GM23248 (cell line): ENCODE measurements around the gene GCGR. TPM values are rescaled to one million over a fixed set of nuclear protein-coding genes. Genes with fewer than 3 reads are reported as not detected.

Experiments used
- DNase-seq: peaks from one replicate; pipeline ENCODE4 v3.0.0-alpha.2; 2015
- H2AFZ ChIP-seq: fragments of 200-600 bp; sonication (generic); 2 replicates; pipeline ENCODE4 v1.6.1; 2016; ENCODE audit warnings: antibody characterized with exemption
- H3F3A ChIP-seq: fragments of 200-600 bp; sonication (generic); 2 replicates; pipeline ENCODE4 v1.6.1; 2016; ENCODE audit warnings: mild to moderate bottlenecking, antibody characterized with exemption, mixed run types; ENCODE audit not compliant: insufficient read depth
- H3K27ac ChIP-seq: fragments of 200-600 bp; sonication (generic); 2 replicates; pipeline ENCODE4 v1.5.1; 2016; ENCODE audit warnings: mild to moderate bottlenecking
- H3K27me3 ChIP-seq: fragments of 200-600 bp; sonication (generic); replicated peaks from 2 replicates; pipeline ENCODE4 v1.6.1; 2016; ENCODE audit warnings: mild to moderate bottlenecking; ENCODE audit not compliant: insufficient read depth
- H3K36me3 ChIP-seq: fragments of 200-600 bp; sonication (generic); 2 replicates; pipeline ENCODE4 v1.6.1; 2016; ENCODE audit warnings: low read depth, mild to moderate bottlenecking
- H3K4me1 ChIP-seq: fragments of 200-600 bp; sonication (generic); 2 replicates; pipeline ENCODE4 v1.6.1; 2016; ENCODE audit warnings: mild to moderate bottlenecking; ENCODE audit not compliant: insufficient read depth
- H3K4me2 ChIP-seq: fragments of 200-600 bp; sonication (generic); one replicate; pipeline ENCODE4 v1.6.1; 2016; ENCODE audit warnings: mild to moderate bottlenecking; ENCODE audit not compliant: unreplicated experiment
- H3K4me3 ChIP-seq: fragments of 200-600 bp; sonication (generic); 2 replicates; pipeline ENCODE4 v1.5.1; 2016; ENCODE audit warnings: mild to moderate bottlenecking
- H3K79me2 ChIP-seq: fragments of 200-600 bp; sonication (generic); 2 replicates; pipeline ENCODE4 v1.6.1; 2016; ENCODE audit warnings: mild to moderate bottlenecking; ENCODE audit not compliant: insufficient read depth
- H3K9ac ChIP-seq: fragments of 200-600 bp; sonication (generic); 2 replicates; pipeline ENCODE4 v1.6.1; 2016; ENCODE audit warnings: mild to moderate bottlenecking
- H3K9me2 ChIP-seq: fragments of 200-600 bp; sonication (generic); 2 replicates; pipeline ENCODE4 v1.6.1; 2016; ENCODE audit warnings: mixed run types, mild to moderate bottlenecking, moderate library complexity; ENCODE audit not compliant: insufficient read depth
- H3K9me3 ChIP-seq: fragments of 200-600 bp; sonication (generic); one replicate; pipeline ENCODE4 v1.6.1; 2017; ENCODE audit warnings: low read depth
- H4K20me1 ChIP-seq: fragments of 200-600 bp; sonication (generic); 2 replicates; pipeline ENCODE4 v1.6.0; 2016; ENCODE audit not compliant: insufficient read depth
- EZH2 ChIP-seq: fragments of 200-600 bp; sonication (generic); IDR thresholded peaks from 2 replicates; pipeline ENCODE4 v1.6.1; 2018; ENCODE audit warnings: antibody characterized with exemption, mild to moderate bottlenecking; ENCODE audit not compliant: insufficient read depth, poor library complexity, severe bottlenecking
- EZH2phosphoT487 ChIP-seq: fragments of 200-600 bp; sonication (generic); IDR thresholded peaks from 2 replicates; pipeline ENCODE4 v1.6.1; 2018; ENCODE audit warnings: antibody characterized with exemption, moderate library complexity, mild to moderate bottlenecking, low read depth; ENCODE audit not compliant: insufficient read depth
- WGBS, 2 experiments: methylation state at CpG; one replicate each; pipeline ENCODE4 v1.1.6; 2015 to 2017; ENCODE audit warnings: low lambda C conversion rate in 2 of 2, low coverage in 1 of 2; ENCODE audit errors: missing lambda C conversion rate in 2 of 2; 5-methylcytosine and 5-hydroxymethylcytosine counted together
- in situ Hi-C: fragments of 300-500 bp; cut with MboI; formaldehyde crosslinking; loops from 2 replicates; pipeline ENCODE4 v1.15.0; 2020
- polyA plus RNA-seq: library from polyadenylated mRNA; unstranded; fragments of >200 nt; fragmentation: Nextera tagmentation; extraction: Ambion mirVana; gene quantifications from 2 replicates; pipeline ENCODE4 v1.2.1, GENCODE V29; 2016
- total RNA-seq: library from RNA; depleted of rRNA; stranded (reverse); fragments of >200 nt; shearing (Covaris generic); gene quantifications from 2 replicates; pipeline ENCODE4 v1.2.3, GENCODE V29; 2014

Gene GCGR
- total and polyA plus RNA-seq, 2 experiments from 2014 or later = not detected

GRCh38 chr17:81833921-81834830, 30.2 kb downstream of the GCGR start:
- H3K4me3 ChIP-seq = peak overlapping the region; percentile 77
- H3K9ac ChIP-seq = peak overlapping the region; percentile 98
- H3K27me3 ChIP-seq = no peaks in the 10 kb centered on the region
- peaks cover 7% of the 10 kb centered on the region for H3K4me1 ChIP-seq
- in situ Hi-C loops = no loop called here
- no peaks in the 10 kb centered on the region for H3K9me3 ChIP-seq
- WGBS, 2 experiments = 91 to 92% methylated on average over 31 of the region's 31 CpGs
- peaks cover 34% of the 10 kb centered on the region for H3K79me2 ChIP-seq
- H4K20me1 ChIP-seq = no peaks in the 10 kb centered on the region
- peaks cover 5% of the 10 kb centered on the region; the same call in 1 of the 2 replicates for H3F3A ChIP-seq
- no peaks in the 10 kb centered on the region for H3K36me3 ChIP-seq
- no peak for DNase-seq
- H3K4me2 ChIP-seq = peak overlapping the region; percentile 89
- H3K27ac ChIP-seq = peak overlapping the region; percentile 89
- H2AFZ ChIP-seq = peak overlapping the region; percentile 64
- H3K9me2 ChIP-seq = no peaks in the 10 kb centered on the region
- TF ChIP-seq EZH2phosphoT487 = no peak
- TF ChIP-seq EZH2 = no peak

GRCh38 chr17:81834831-81835267, 30.9 kb downstream of the GCGR start, which contains the start of gene PPP1R27:
PPP1R27 (minus strand) TSS chr17:81835050; CDS start chr17:81834953, 97 bp downstream.
- no peaks in the 10 kb centered on the region for H3K27me3 ChIP-seq
- 94 to 95% methylated on average over 23 to 26 of the region's 26 CpGs for WGBS, 2 experiments
- peaks cover 7% of the 10 kb centered on the region for H3K4me1 ChIP-seq
- no peaks in the 10 kb centered on the region for H4K20me1 ChIP-seq
- H3K4me2 ChIP-seq = peak within 1 kb of the TSS; percentile 89
- in situ Hi-C loops = no loop called here
- peak within 1 kb of the TSS; percentile 98 for H3K9ac ChIP-seq
- TF ChIP-seq EZH2 (no peak), EZH2phosphoT487 (no peak)
- no peaks in the 10 kb centered on the region for H3K9me2 ChIP-seq
- H3K36me3 ChIP-seq = no peaks in the 10 kb centered on the region
- peak within 1 kb of the TSS; percentile 77 for H3K4me3 ChIP-seq
- H3K27ac ChIP-seq = peak within 1 kb of the TSS; percentile 89
- H3F3A ChIP-seq = peaks cover 5% of the 10 kb centered on the region; the same call in 1 of the 2 replicates
- H3K9me3 ChIP-seq = no peaks in the 10 kb centered on the region
- H3K79me2 ChIP-seq = peaks cover 27% of the 10 kb centered on the region
- H2AFZ ChIP-seq = peak within 1 kb of the TSS; percentile 64
- no peak for DNase-seq

- DNase-seq = peak; percentile 39
- H3K4me1 ChIP-seq = no peaks in the 10 kb centered on the region
- H3K4me3 ChIP-seq = no peak overlapping the region
- no peak overlapping the region for H3K4me2 ChIP-seq
- H3K9me3 ChIP-seq = no peaks in the 10 kb centered on the region
- H3K27ac ChIP-seq = no peak overlapping the region
- peaks cover 6% of the 10 kb centered on the region; the same call in 1 of the 2 replicates for H3K79me2 ChIP-seq
- H3K9ac ChIP-seq = no peak overlapping the region
- peaks cover 9% of the 10 kb centered on the region for H3F3A ChIP-seq
- H4K20me1 ChIP-seq = no peaks in the 10 kb centered on the region
- no peaks in the 10 kb centered on the region for H3K27me3 ChIP-seq
- TF ChIP-seq EZH2 (no peak), EZH2phosphoT487 (no peak)
- H2AFZ ChIP-seq = no peak overlapping the region
- H3K36me3 ChIP-seq = no peaks in the 10 kb centered on the region; the same call in 1 of the 2 replicates
- H3K9me2 ChIP-seq = no peaks in the 10 kb centered on the region
- in situ Hi-C loops = no loop called here
- WGBS, 2 experiments = 62 to 71% methylated on average over 9 of the region's 9 CpGs
Observed at GRCh38 chr17:81837641-81838040, 33.7 kb downstream of the GCGR start.

DNA sequence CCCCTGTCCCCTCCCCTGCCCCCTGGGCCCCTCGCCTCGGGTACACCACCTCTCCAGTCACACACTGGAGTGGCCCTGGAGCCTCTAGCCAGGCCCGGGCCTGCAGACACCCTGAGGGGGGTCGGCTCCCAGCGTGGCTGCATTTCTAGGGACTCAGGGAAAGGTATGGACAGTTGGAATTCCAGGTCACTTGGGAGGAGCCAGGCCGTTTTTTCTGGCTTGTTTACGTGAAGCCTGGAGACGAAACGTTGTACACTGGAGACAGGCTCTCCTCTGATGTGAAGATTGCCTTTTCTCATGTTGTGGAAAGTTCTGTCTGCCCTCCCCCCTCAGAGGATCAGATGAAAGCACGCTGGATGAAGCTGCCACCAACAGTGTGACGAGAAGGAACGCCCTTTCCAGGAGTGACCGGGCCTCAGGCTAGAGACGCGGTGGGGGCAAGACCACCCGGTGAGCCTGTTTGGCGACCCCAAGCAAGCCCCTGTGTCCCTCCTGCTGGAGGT, 34.9 kb downstream of the GCGR start:
- no peak for DNase-seq
- peaks cover 21% of the 10 kb centered on the region for H3F3A ChIP-seq
- H3K4me3 ChIP-seq = no peak overlapping the region
- H3K27ac ChIP-seq = no peak overlapping the region
- TF ChIP-seq EZH2phosphoT487 = no peak
- no peak for TF ChIP-seq EZH2
- no peaks in the 10 kb centered on the region for H3K4me1 ChIP-seq
- H3K36me3 ChIP-seq = peaks cover 6% of the 10 kb centered on the region; the same call in 1 of the 2 replicates
- no peaks in the 10 kb centered on the region for H3K27me3 ChIP-seq
- 47 to 61% methylated on average over 17 of the region's 17 CpGs for WGBS, 2 experiments
- H3K9me3 ChIP-seq = no peaks in the 10 kb centered on the region
- no peak overlapping the region for H2AFZ ChIP-seq
- H3K9ac ChIP-seq = no peak overlapping the region
- no peak overlapping the region for H3K4me2 ChIP-seq
- H3K9me2 ChIP-seq = no peaks in the 10 kb centered on the region
- in situ Hi-C loops = no loop called here
- H4K20me1 ChIP-seq = no peaks in the 10 kb centered on the region
- H3K79me2 ChIP-seq = peaks cover 4% of the 10 kb centered on the region; the same call in 1 of the 2 replicates
